Natural killer cell (primary cell): ENCODE data around the gene PCDHGA1. TPM values are rescaled to one million over a fixed set of nuclear protein-coding genes. Genes with fewer than 3 reads are reported as not detected.
A peak's percentile ranks its signal among the peaks of the same experiment; 100 is the strongest.

Experiments used
- ATAC-seq, 3 donors: fragments of 150-1000 bp in 2 of 3; fragments of 200-7000 bp in 1 of 3; cut with Tn5 transposase; 1 replicate in 1 of 3; 2 replicates in 2 of 3; pipeline ENCODE4 v1.10.0; 2021; ENCODE audit warnings: mild to moderate bottlenecking in 2 of 3, moderate library complexity in 2 of 3
- DNase-seq, 2 donors: peaks; one replicate each; pipeline versions ENCODE4 v3.0.0 to v3.0.0-alpha.2; 2013 to 2021; ENCODE audit warnings: mixed read lengths in 1 of 2
- H3K27ac ChIP-seq: one replicate; pipeline ENCODE4 v1.5.1; 2013; ENCODE audit warnings: mild to moderate bottlenecking, low read length
- H3K27me3 ChIP-seq: one replicate; pipeline ENCODE4 v1.6.1; 2013; ENCODE audit warnings: low read length; ENCODE audit not compliant: control insufficient read depth, insufficient read depth
- H3K36me3 ChIP-seq: one replicate; pipeline ENCODE4 v1.6.1; 2013; ENCODE audit warnings: low read length; ENCODE audit not compliant: control insufficient read depth, insufficient read depth
- H3K4me1 ChIP-seq: one replicate; pipeline ENCODE4 v1.6.1; 2013; ENCODE audit warnings: low read length; ENCODE audit not compliant: control insufficient read depth, insufficient read depth
- H3K4me3 ChIP-seq: one replicate; pipeline ENCODE4 v1.5.1; 2013; ENCODE audit warnings: low read length
- H3K9me3 ChIP-seq: one replicate; pipeline ENCODE4 v1.6.1; 2013; ENCODE audit warnings: low read length; ENCODE audit not compliant: control insufficient read depth, insufficient read depth
- H3K27ac Mint-ChIP-seq, 2 donors: one replicate each; pipeline ENCODE4 v1.8.0; 2022; ENCODE audit warnings: mild to moderate bottlenecking in 2 of 2, mixed read lengths in 2 of 2, moderate library complexity in 1 of 2
- H3K27me3 Mint-ChIP-seq, 2 donors: one replicate each; pipeline ENCODE4 v1.8.0; 2022; ENCODE audit warnings: low read depth in 2 of 2, mixed read lengths in 2 of 2
- H3K36me3 Mint-ChIP-seq: one replicate; pipeline ENCODE4 v1.8.0; 2022; ENCODE audit warnings: mixed read lengths
- H3K4me1 Mint-ChIP-seq, 2 donors: one replicate each; pipeline ENCODE4 v1.8.0; 2022; ENCODE audit warnings: mixed read lengths in 2 of 2
- H3K4me3 Mint-ChIP-seq: one replicate; pipeline ENCODE4 v1.8.0; 2022; ENCODE audit warnings: mild to moderate bottlenecking, moderate library complexity, mixed read lengths
- H3K9me3 Mint-ChIP-seq, 2 donors: one replicate each; pipeline ENCODE4 v1.8.0; 2022; ENCODE audit warnings: mixed read lengths in 2 of 2
- CTCF ChIP-seq: fragments of 200-600 bp; IDR thresholded peaks from one replicate; pipeline ENCODE4 v1.8.0; 2022; ENCODE audit warnings: antibody characterized with exemption
- WGBS: methylation state at CpG from one replicate; pipeline ENCODE4 v1.1.7; 2013; ENCODE audit warnings: missing lambda C conversion rate; ENCODE audit not compliant: insufficient coverage; 5-methylcytosine and 5-hydroxymethylcytosine counted together
- intact Hi-C: fragments of 100-400 bp; cut with micrococcal nuclease; formaldehyde crosslinking; loops from one replicate; pipeline ENCODE4 v1.14.2; 2022
- total RNA-seq, 4 donors: library from RNA; stranded (reverse); fragments of 120-200 nt in 1 of 4; gene quantifications; one replicate each; pipeline versions ENCODE4 v1.2.3 to v1.2.4, GENCODE V29; 2013 to 2022

Gene PCDHGA1
- total RNA-seq, 3 donors from 2014 or later (not counting 1 experiment from before 2014, with no cell fraction given), result not detected

- H3K9me3 Mint-ChIP-seq, result peaks cover 2 to 5% of the 10 kb centered on the region in 2 donors
- Histone ChIP-seq H3K36me3 (no peaks in the 10 kb centered on the region), H3K27ac (no peak within 1 kb of the TSS), H3K9me3 (peaks cover 29% of the 10 kb centered on the region), H3K27me3 (peaks cover 53% of the 10 kb centered on the region), H3K4me1 (peaks cover 5% of the 10 kb centered on the region), H3K4me3 (peak within 1 kb of the TSS; percentile 0)
- H3K27ac Mint-ChIP-seq, result no peak within 1 kb of the TSS
- DNase-seq (peak in 1 of 2 donors; percentile 38), ATAC-seq (peak in 1 of 3 donors; percentile 36)
- intact Hi-C loops, result no loop called here
- H3K4me3 Mint-ChIP-seq, result peak within 1 kb of the TSS; percentile 71
- peaks cover 30% of the 10 kb centered on the region for H3K36me3 Mint-ChIP-seq
- peaks cover 4% of the 10 kb centered on the region in 2 donors for H3K4me1 Mint-ChIP-seq
- H3K27me3 Mint-ChIP-seq, result peaks cover 53 to 73% of the 10 kb centered on the region in 2 donors
- peak; percentile 56 for TF ChIP-seq CTCF
- WGBS, result 23% methylated on average over 29 of the region's 29 CpGs
Measured at GRCh38 chr5:141354900-141355469, 24.7 kb downstream of the PCDHGA1 start, which contains the start of gene PCDHGA4. TSS of gene PCDHGA4 (plus strand) at chr5:141355021. CDS start at chr5:141355108, 87 bp downstream.

GRCh38 chr5:141355641-141356040, 25.3 kb downstream of the PCDHGA1 start:
- no peak overlapping the region for H3K4me3 ChIP-seq
- H3K4me1 ChIP-seq, result peaks cover 5% of the 10 kb centered on the region
- H3K27me3 ChIP-seq, result peaks cover 52% of the 10 kb centered on the region
- Mint-ChIP-seq H3K27ac (no peak overlapping the region), H3K4me3 (no peak overlapping the region), H3K27me3 (peaks cover 49 to 73% of the 10 kb centered on the region in 2 donors), H3K9me3 (peaks cover 0 to 3% of the 10 kb centered on the region in 2 donors), H3K4me1 (peaks cover 5% of the 10 kb centered on the region in 2 donors), H3K36me3 (peaks cover 28% of the 10 kb centered on the region)
- 63% methylated on average over 24 of the region's 24 CpGs for WGBS
- H3K27ac ChIP-seq, result no peak overlapping the region
- intact Hi-C loops, result no loop called here
- TF ChIP-seq CTCF, result no peak
- peaks cover 32% of the 10 kb centered on the region for H3K9me3 ChIP-seq
- ATAC-seq (no peak), DNase-seq (no peak)
- no peaks in the 10 kb centered on the region for H3K36me3 ChIP-seq

DNA sequence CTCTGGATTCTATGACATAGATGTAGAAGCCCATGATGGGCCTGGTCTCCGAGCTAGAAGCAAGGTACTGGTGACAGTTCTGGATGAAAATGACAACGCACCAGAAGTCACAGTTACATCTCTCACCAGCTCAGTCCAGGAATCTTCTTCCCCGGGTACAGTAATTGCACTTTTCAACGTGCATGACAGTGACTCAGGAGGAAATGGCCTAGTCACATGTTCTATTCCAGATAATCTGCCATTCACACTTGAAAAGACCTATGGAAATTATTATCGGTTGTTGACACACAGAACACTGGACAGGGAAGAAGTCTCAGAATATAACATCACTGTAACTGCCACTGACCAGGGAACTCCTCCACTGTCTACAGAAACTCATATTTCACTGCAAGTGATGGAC, 25.8 kb downstream of the PCDHGA1 start:
- peaks cover 0 to 3% of the 10 kb centered on the region in 2 donors for H3K9me3 Mint-ChIP-seq
- Histone ChIP-seq H3K9me3 (peaks cover 32% of the 10 kb centered on the region), H3K36me3 (no peaks in the 10 kb centered on the region), H3K4me1 (peaks cover 5% of the 10 kb centered on the region), H3K4me3 (no peak overlapping the region), H3K27ac (no peak overlapping the region), H3K27me3 (peaks cover 51% of the 10 kb centered on the region)
- ATAC-seq, result no peak
- H3K4me3 Mint-ChIP-seq, result no peak overlapping the region
- H3K27me3 Mint-ChIP-seq, result peaks cover 49 to 73% of the 10 kb centered on the region in 2 donors
- 77% methylated on average over 5 of the region's 5 CpGs for WGBS
- peaks cover 33% of the 10 kb centered on the region for H3K36me3 Mint-ChIP-seq
- DNase-seq, result no peak
- H3K4me1 Mint-ChIP-seq, result peaks cover 5% of the 10 kb centered on the region in 2 donors
- intact Hi-C loops, result no loop called here
- no peak overlapping the region for H3K27ac Mint-ChIP-seq
- no peak for TF ChIP-seq CTCF

- Histone ChIP-seq H3K4me3 (no peak overlapping the region), H3K27me3 (peaks cover 51% of the 10 kb centered on the region), H3K9me3 (peaks cover 32% of the 10 kb centered on the region), H3K27ac (no peak overlapping the region), H3K4me1 (peaks cover 5% of the 10 kb centered on the region), H3K36me3 (no peaks in the 10 kb centered on the region)
- Mint-ChIP-seq H3K36me3 (peaks cover 36% of the 10 kb centered on the region), H3K27me3 (peaks cover 51 to 81% of the 10 kb centered on the region in 2 donors), H3K4me1 (peaks cover 5% of the 10 kb centered on the region in 2 donors), H3K27ac (no peak overlapping the region), H3K9me3 (peaks cover 0 to 3% of the 10 kb centered on the region in 2 donors), H3K4me3 (no peak overlapping the region)
- intact Hi-C loops, result no loop called here
- WGBS, result 51% methylated on average over 19 of the region's 19 CpGs
- ATAC-seq (no peak), DNase-seq (no peak)
- TF ChIP-seq CTCF, result no peak
Measured at GRCh38 chr5:141356950-141357349, 26.6 kb downstream of the PCDHGA1 start.
